K562 (cell line): ENCODE results near the gene PSAP. TPM values are rescaled to one million over a fixed set of nuclear protein-coding genes. Genes with fewer than 3 reads are reported as not detected.

ENCODE experiments used
- ATAC-seq: fragments of 200-7000 bp; cut with Tn5 transposase; 3 replicates; pipeline ENCODE4 v1.9.1; 2020; ENCODE audit warnings: moderate library complexity
- BruUV-seq: library from RNA; stranded (reverse); fragments of 400-500 nt; replicated peaks from 2 replicates; lab custom pipeline; 2021; lab: Mats Ljungman, UMichigan
- CTCF ChIA-PET: fragments of 300-600 bp; formaldehyde crosslinking; extraction: SDS; loops from one replicate; lab custom pipeline; 2021; ENCODE audit warnings: low intra/inter-chr PET ratio; lab: Yijun Ruan, JAX
- POLR2A ChIA-PET: fragments of 300-600, 350-650 bp; sonication (Branson Sonifier 250); formaldehyde crosslinking; extraction: SDS; loops from one replicate; lab custom pipeline; 2021; ENCODE audit warnings: antibody characterized with exemption, inconsistent platforms; lab: Yijun Ruan, JAX
- DNase-seq, 4 experiments: peaks; one replicate each; pipeline versions ENCODE4 v3.0.0 to v3.0.0-alpha.2; 2011 to 2018; ENCODE audit warnings: low spot score in 3 of 4, mixed read lengths in 3 of 4; ENCODE audit errors: extremely low read depth in 1 of 4
- FAIRE-seq: peaks from 2 replicates; lab custom pipeline; 2011; peaks lifted over from hg19 to GRCh38; lab: Jason Lieb, UNC
- H2AFZ ChIP-seq: 2 replicates; pipeline ENCODE4 v1.6.0; 2011; ENCODE audit warnings: low read depth, low read length, control low read depth, inconsistent platforms
- H3K27ac ChIP-seq: fragments of 200-600 bp; 3 replicates; pipeline ENCODE4 v1.8.0; 2011; ENCODE audit warnings: low read depth, mild to moderate bottlenecking, control low read depth, inconsistent platforms, low read length, moderate library complexity, mixed read lengths; ENCODE audit errors: extremely low read depth
- H3K27me3 ChIP-seq, 2 experiments: fragments of 300-600 bp in 1 of 2; 2 replicates in 1 of 2; 3 replicates in 1 of 2; pipeline versions ENCODE4 v1.6.0 to v1.8.0; 2011; ENCODE audit warnings: inconsistent platforms in 2 of 2, low read length in 2 of 2, mild to moderate bottlenecking in 1 of 2, mixed read lengths in 1 of 2, moderate library complexity in 1 of 2; ENCODE audit not compliant: control insufficient read depth in 2 of 2, insufficient read depth in 2 of 2
- H3K36me3 ChIP-seq: fragments of 300-600 bp; 3 replicates; pipeline ENCODE4 v1.8.0; 2011; ENCODE audit warnings: mild to moderate bottlenecking, low read length, inconsistent platforms; ENCODE audit not compliant: control insufficient read depth, insufficient read depth
- H3K4me1 ChIP-seq, 2 experiments: fragments of 200-600 bp in 1 of 2; replicated peaks in 1 of 2; 2 replicates in 1 of 2; 3 replicates in 1 of 2; pipeline versions ENCODE4 v1.5.1 to v1.8.0; 2011; ENCODE audit warnings: inconsistent platforms in 2 of 2, low read length in 2 of 2, mild to moderate bottlenecking in 1 of 2, mixed read lengths in 1 of 2, moderate library complexity in 1 of 2; ENCODE audit not compliant: control insufficient read depth in 2 of 2, insufficient read depth in 2 of 2
- H3K4me2 ChIP-seq: 2 replicates; pipeline ENCODE4 v1.6.1; 2011; ENCODE audit warnings: low read length, control low read depth, inconsistent platforms, mixed read lengths; ENCODE audit not compliant: insufficient read depth
- H3K4me3 ChIP-seq: fragments of 200-600 bp; sonication (generic), shearing (Covaris generic); 2 replicates; pipeline ENCODE4 v1.5.1; 2016; ENCODE audit warnings: control low read depth, inconsistent platforms
- H3K79me2 ChIP-seq: fragments of 200-600 bp; 3 replicates; pipeline ENCODE4 v1.8.0; 2011; ENCODE audit warnings: low read length, inconsistent platforms; ENCODE audit not compliant: control insufficient read depth, insufficient read depth
- H3K9ac ChIP-seq, 2 experiments: 2 replicates each; pipeline versions ENCODE4 v1.6.0 to v1.6.1; 2011; ENCODE audit warnings: low read depth in 2 of 2, low read length in 2 of 2, control low read depth in 1 of 2, inconsistent platforms in 1 of 2, mild to moderate bottlenecking in 1 of 2, mixed read lengths in 1 of 2; ENCODE audit not compliant: insufficient read depth in 1 of 2
- H3K9me1 ChIP-seq: one replicate; pipeline ENCODE4 v1.6.0; 2011; ENCODE audit warnings: inconsistent platforms, mild to moderate bottlenecking, low read length, moderate library complexity; ENCODE audit not compliant: control insufficient read depth, insufficient read depth
- H3K9me3 ChIP-seq: replicated peaks from 2 replicates; pipeline ENCODE4 v1.5.1; 2011; ENCODE audit warnings: low read depth, low read length, inconsistent platforms; ENCODE audit not compliant: control insufficient read depth, insufficient read depth
- H4K20me1 ChIP-seq: replicated peaks from 2 replicates; pipeline ENCODE4 v1.6.1; 2011; ENCODE audit warnings: low read length, inconsistent platforms, mixed read lengths; ENCODE audit not compliant: control insufficient read depth, insufficient read depth
- BRD9 ChIP-seq: fragments of 450-650 bp; IDR thresholded peaks from 2 replicates; pipeline ENCODE4 v1.6.1; 2018; ENCODE audit warnings: low read depth; ENCODE audit not compliant: partially characterized antibody
- MXI1 ChIP-seq: IDR thresholded peaks from 2 replicates; pipeline ENCODE4 v1.6.1; 2011; ENCODE audit warnings: low read depth, mild to moderate bottlenecking, improper control_type of control experiment, low read length
- PHB ChIP-seq: fragments of 250-450 bp; sonication (Bioruptor Pico); IDR thresholded peaks from 2 replicates; pipeline ENCODE4 v1.5.0; 2021
- RBM39 ChIP-seq: fragments of 200-400 bp; formaldehyde crosslinking; optimal IDR thresholded peaks from 2 replicates; pipeline ENCODE3; 2018; ENCODE audit warnings: low read depth, low read length
- ZNF41 ChIP-seq: fragments of 250-450 bp; sonication (Bioruptor Pico); conservative IDR thresholded peaks from 2 replicates; pipeline ENCODE4 v1.4.0; 2020; ENCODE audit warnings: mild to moderate bottlenecking
- ZNF586 ChIP-seq: fragments of 450-650 bp; formaldehyde crosslinking; conservative IDR thresholded peaks from 2 replicates; pipeline ENCODE4 v1.4.0; 2020; ENCODE audit warnings: mild to moderate bottlenecking, moderate library complexity
- WGBS: fragments of 100-300 bp; shearing (Covaris generic); methylation state at CpG from one replicate; pipeline ENCODE4 v1.1.6; 2016; ENCODE audit warnings: low coverage, mixed read lengths; ENCODE audit not compliant: insufficient coverage; ENCODE audit errors: missing lambda C conversion rate; 5-methylcytosine and 5-hydroxymethylcytosine counted together
- in situ Hi-C: fragments of 300-500 bp; cut with MboI; formaldehyde crosslinking; loops from 4 replicates; pipeline ENCODE4 v1.15.0; 2018; ENCODE audit warnings: inconsistent platforms, mixed read lengths
- intact Hi-C: fragments of 100-400 bp; cut with micrococcal nuclease; formaldehyde crosslinking; loops from 2 replicates; pipeline ENCODE4 v1.14.2; 2022
- polyA plus RNA-seq, 8 experiments: library from polyadenylated mRNA; depleted of rRNA in 4 of 8; stranded (reverse) in 5 of 8; unstranded in 3 of 8; fragments of >200 nt; fragmentation: Nextera tagmentation in 2 of 8; fragmentation: Illumina TruSeq in 1 of 8; extraction: Ambion mirVana in 2 of 8; extraction: Trizol in 1 of 8; gene quantifications; 2 replicates each; pipeline versions ENCODE4 v1.2.1 to v1.2.3, GENCODE V29; 2011 to 2014; ENCODE audit warnings: inconsistent platforms in 1 of 8, missing spikeins in 1 of 8
- total RNA-seq, 7 experiments: library from RNA; depleted of rRNA in 6 of 7; stranded (reverse); fragments of >200 nt in 6 of 7; fragmentation: Illumina TruSeq in 2 of 7; extraction: Trizol in 2 of 7; gene quantifications; 2 replicates each; pipeline versions ENCODE4 v1.2.1 to v1.2.3, GENCODE V29; 2011 to 2021; ENCODE audit warnings: low replicate concordance in 1 of 7
- TF ChIP-seq, protein P1 (sequence below): fragments of 200-800 bp; sonication (Bioruptor generic); IDR thresholded peaks from 2 replicates; pipeline ENCODE4 v1.6.1; 2016; ENCODE audit warnings: missing genetic modification characterization, missing compliant biosample characterization

The PSAP gene
- total and polyA plus RNA-seq, 9 of the 15 experiments (the other 6 are each of a cell fraction or from before 2014, with no cell fraction given) = 245 to 700 (median 429) TPM

DNA sequence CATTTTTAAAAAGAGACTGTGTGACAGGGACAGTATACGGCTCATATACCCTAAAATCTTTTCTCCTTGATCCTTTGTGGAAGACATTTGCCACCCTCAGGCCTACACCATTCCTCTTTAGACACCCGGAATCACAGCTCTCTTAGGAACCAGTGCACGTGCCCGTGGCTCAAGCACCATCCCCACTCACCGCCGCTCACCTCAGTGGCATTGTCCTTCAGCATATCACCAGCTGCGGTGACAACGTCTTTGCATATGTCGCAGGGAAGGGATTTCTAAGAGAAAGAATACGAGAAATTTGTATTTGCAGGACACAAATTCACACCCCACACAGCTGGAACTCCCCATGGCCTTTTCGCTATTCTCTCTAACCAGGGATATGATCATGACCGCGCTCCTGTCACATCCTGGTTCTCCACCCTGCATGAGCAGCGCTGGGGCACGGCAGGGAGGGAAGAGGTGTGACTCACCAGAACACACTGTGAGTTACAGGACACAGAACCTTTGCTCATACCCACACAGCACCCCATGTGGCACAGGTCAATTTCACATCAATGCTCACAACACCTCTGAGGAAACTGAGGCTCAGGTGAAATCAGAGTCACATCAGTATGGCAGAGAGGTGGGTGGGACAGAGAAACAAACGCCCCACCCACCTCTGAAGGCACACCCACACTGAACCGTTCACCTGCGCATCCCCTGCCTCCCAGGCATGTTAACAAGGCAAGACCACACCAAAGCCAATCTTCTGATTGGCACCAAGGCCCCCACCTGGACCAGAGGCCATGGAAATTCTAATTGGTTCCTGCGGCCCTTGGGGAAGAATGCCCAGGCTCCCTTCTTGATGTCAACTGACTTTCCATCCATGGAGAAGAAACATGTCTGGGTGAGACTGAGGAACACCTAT lies 19.2 kb downstream of the PSAP start (continued):
- TF ChIP-seq ZNF586 (CRISPR knock-in tag) (no peak), RBM39 (no peak), MXI1 (no peak)

DNA sequence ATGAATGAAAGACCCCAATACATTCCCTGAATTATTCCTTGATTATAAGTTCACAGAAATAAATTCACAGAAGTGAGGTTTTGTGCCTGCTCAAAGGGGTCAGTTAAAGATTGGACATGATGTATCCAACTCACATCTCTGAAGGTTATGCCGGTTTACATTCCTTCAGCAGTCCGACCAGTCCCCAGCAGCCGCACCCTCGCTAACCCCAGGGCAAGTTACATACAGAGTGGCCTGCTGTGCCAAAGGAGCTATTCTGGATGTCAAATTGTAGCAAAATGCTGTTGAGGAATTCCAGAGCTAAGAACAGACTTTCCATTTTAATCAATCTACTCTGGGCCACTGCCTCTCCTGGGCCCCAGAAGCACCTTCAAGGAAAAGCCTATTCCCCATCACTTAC lies 20.3 kb downstream of the PSAP start:
- Histone ChIP-seq H3K9ac (no peak overlapping the region), H3K4me1 (peaks cover 0 to 4% of the 10 kb centered on the region in 2 experiments; a peak in 2 of 5 replicates), H3K4me2 (no peak overlapping the region), H3K9me1 (peaks cover 5% of the 10 kb centered on the region), H3K9me3 (no peaks in the 10 kb centered on the region), H3K27me3 (no peaks in the 10 kb centered on the region), H3K36me3 (peaks cover 89% of the 10 kb centered on the region), H4K20me1 (peaks cover 24% of the 10 kb centered on the region; the same call in 1 of the 2 replicates), H3K27ac (no peak overlapping the region), H3K4me3 (no peak overlapping the region), H2AFZ (no peak overlapping the region), H3K79me2 (peaks cover 41% of the 10 kb centered on the region)
- ChIA-PET CTCF (no interaction called here), POLR2A (interaction anchor here (0.6 to 3.3 kb wide), 9 partner anchors 8 to 1177 kb away, joined by 3 to 22 read pairs (median 3); no protein-coding TSS in a partner anchor)
- DNase-seq (no peak), FAIRE-seq (no peak), ATAC-seq (no peak)
- in situ Hi-C loops = no loop called here
- no peak for TF ChIP-seq BRD9
- TF ChIP-seq, protein P1, sequence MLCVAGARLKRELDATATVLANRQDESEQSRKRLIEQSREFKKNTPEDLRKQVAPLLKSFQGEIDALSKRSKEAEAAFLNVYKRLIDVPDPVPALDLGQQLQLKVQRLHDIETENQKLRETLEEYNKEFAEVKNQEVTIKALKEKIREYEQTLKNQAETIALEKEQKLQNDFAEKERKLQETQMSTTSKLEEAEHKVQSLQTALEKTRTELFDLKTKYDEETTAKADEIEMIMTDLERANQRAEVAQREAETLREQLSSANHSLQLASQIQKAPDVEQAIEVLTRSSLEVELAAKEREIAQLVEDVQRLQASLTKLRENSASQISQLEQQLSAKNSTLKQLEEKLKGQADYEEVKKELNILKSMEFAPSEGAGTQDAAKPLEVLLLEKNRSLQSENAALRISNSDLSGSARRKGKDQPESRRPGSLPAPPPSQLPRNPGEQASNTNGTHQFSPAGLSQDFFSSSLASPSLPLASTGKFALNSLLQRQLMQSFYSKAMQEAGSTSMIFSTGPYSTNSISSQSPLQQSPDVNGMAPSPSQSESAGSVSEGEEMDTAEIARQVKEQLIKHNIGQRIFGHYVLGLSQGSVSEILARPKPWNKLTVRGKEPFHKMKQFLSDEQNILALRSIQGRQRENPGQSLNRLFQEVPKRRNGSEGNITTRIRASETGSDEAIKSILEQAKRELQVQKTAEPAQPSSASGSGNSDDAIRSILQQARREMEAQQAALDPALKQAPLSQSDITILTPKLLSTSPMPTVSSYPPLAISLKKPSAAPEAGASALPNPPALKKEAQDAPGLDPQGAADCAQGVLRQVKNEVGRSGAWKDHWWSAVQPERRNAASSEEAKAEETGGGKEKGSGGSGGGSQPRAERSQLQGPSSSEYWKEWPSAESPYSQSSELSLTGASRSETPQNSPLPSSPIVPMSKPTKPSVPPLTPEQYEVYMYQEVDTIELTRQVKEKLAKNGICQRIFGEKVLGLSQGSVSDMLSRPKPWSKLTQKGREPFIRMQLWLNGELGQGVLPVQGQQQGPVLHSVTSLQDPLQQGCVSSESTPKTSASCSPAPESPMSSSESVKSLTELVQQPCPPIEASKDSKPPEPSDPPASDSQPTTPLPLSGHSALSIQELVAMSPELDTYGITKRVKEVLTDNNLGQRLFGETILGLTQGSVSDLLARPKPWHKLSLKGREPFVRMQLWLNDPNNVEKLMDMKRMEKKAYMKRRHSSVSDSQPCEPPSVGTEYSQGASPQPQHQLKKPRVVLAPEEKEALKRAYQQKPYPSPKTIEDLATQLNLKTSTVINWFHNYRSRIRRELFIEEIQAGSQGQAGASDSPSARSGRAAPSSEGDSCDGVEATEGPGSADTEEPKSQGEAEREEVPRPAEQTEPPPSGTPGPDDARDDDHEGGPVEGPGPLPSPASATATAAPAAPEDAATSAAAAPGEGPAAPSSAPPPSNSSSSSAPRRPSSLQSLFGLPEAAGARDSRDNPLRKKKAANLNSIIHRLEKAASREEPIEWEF (CRISPR knock-in tag) = no peak
- no peak for TF ChIP-seq ZNF41
- no peak for TF ChIP-seq PHB (CRISPR knock-in tag)
- intact Hi-C loops = no loop called here
- no TSS peak for BruUV-seq
- WGBS = 83% methylated on average over 4 of the region's 4 CpGs
